Neural cell (in vitro differentiated cells): ENCODE results near the gene GALR2. TPM values are rescaled to one million over a fixed set of nuclear protein-coding genes. Genes with fewer than 3 reads are reported as not detected.

Experiments
- H2AFZ ChIP-seq: fragments of 200-600, 300-800 bp; sonication (generic), shearing (Covaris generic); 2 replicates; pipeline ENCODE4 v1.6.0; 2014; ENCODE audit warnings: low read depth, mild to moderate bottlenecking, antibody characterized with exemption, low read length, moderate library complexity
- H3F3A ChIP-seq: fragments of 200-600 bp; shearing (Covaris generic); 2 replicates; pipeline ENCODE4 v1.6.1; 2016; ENCODE audit warnings: mild to moderate bottlenecking, moderate library complexity, mixed read lengths, antibody characterized with exemption, low read length; ENCODE audit not compliant: insufficient read depth, poor library complexity, severe bottlenecking
- H3K27ac ChIP-seq: fragments of 200-600, 300-800 bp; sonication (generic), shearing (Covaris generic); 2 replicates; pipeline ENCODE4 v1.5.1; 2014; ENCODE audit warnings: mild to moderate bottlenecking, low read length, moderate library complexity
- H3K27me3 ChIP-seq: fragments of 300-800, 200-600 bp; sonication (generic), shearing (Covaris generic); 2 replicates; pipeline ENCODE4 v1.6.0; 2014; ENCODE audit warnings: mild to moderate bottlenecking, low read depth, low read length, moderate library complexity; ENCODE audit not compliant: insufficient read depth
- H3K36me3 ChIP-seq: fragments of 300-800, 200-600 bp; sonication (generic), shearing (Covaris generic); 2 replicates; pipeline ENCODE4 v1.5.1; 2014; ENCODE audit warnings: mild to moderate bottlenecking, antibody characterized with exemption, low read length, moderate library complexity; ENCODE audit not compliant: insufficient read depth
- H3K4me2 ChIP-seq: fragments of 300-800, 200-600 bp; sonication (generic), shearing (Covaris generic); 2 replicates; pipeline ENCODE4 v1.6.0; 2014; ENCODE audit warnings: mild to moderate bottlenecking, low read length
- H3K4me3 ChIP-seq: fragments of 300-800, 200-600 bp; sonication (generic), shearing (Covaris generic); 2 replicates; pipeline ENCODE4 v1.5.1; 2014; ENCODE audit warnings: mild to moderate bottlenecking, low read length, moderate library complexity
- H3K79me2 ChIP-seq: fragments of 200-600 bp; shearing (Covaris generic); replicated peaks from 2 replicates; pipeline ENCODE4 v1.6.0; 2014; ENCODE audit warnings: mild to moderate bottlenecking, low read length, moderate library complexity; ENCODE audit not compliant: insufficient read depth
- H3K9ac ChIP-seq: fragments of 300-800, 200-600 bp; sonication (generic), shearing (Covaris generic); 2 replicates; pipeline ENCODE4 v1.6.1; 2016; ENCODE audit warnings: mild to moderate bottlenecking, low read length, mixed read lengths
- H3K9me2 ChIP-seq: fragments of 200-600 bp; shearing (Covaris generic); 2 replicates; pipeline ENCODE4 v1.6.1; 2016; ENCODE audit warnings: mild to moderate bottlenecking, low read length, mixed read lengths; ENCODE audit not compliant: insufficient read depth
- H3K9me3 ChIP-seq: fragments of 200-600, 300-800 bp; sonication (generic), shearing (Covaris generic); 2 replicates; pipeline ENCODE4 v1.6.1; 2016; ENCODE audit warnings: mild to moderate bottlenecking, mixed run types, low read length, moderate library complexity, mixed read lengths
- H4K20me1 ChIP-seq: fragments of 200-600 bp; shearing (Covaris generic); 2 replicates; pipeline ENCODE4 v1.6.1; 2016; ENCODE audit warnings: mild to moderate bottlenecking, mixed run types; ENCODE audit not compliant: insufficient read depth
- EP300 ChIP-seq: fragments of 450-650 bp; conservative IDR thresholded peaks from 2 replicates; pipeline ENCODE4 v1.6.1; 2014; ENCODE audit warnings: antibody characterized with exemption, mild to moderate bottlenecking, moderate library complexity; ENCODE audit not compliant: poor library complexity, severe bottlenecking
- EZH2 ChIP-seq: fragments of 200-600, 300-800 bp; shearing (Covaris generic), sonication (generic); IDR thresholded peaks from 2 replicates; pipeline ENCODE4 v1.6.1; 2014; ENCODE audit warnings: antibody characterized with exemption, low read length, borderline replicate concordance, mild to moderate bottlenecking; ENCODE audit not compliant: insufficient read depth, poor library complexity, severe bottlenecking
- MXI1 ChIP-seq: fragments of 450-650 bp; conservative IDR thresholded peaks from 2 replicates; pipeline ENCODE4 v1.6.1; 2014; ENCODE audit warnings: antibody characterized with exemption, mild to moderate bottlenecking; ENCODE audit not compliant: poor library complexity, severe bottlenecking
- POLR2AphosphoS5 ChIP-seq: IDR thresholded peaks from 2 replicates; pipeline ENCODE4 v1.6.1; 2012
- RAD21 ChIP-seq: fragments of 450-650 bp; conservative IDR thresholded peaks from 2 replicates; pipeline ENCODE4 v1.6.1; 2014; ENCODE audit warnings: antibody characterized with exemption, mild to moderate bottlenecking, moderate library complexity
- SMC3 ChIP-seq: fragments of 450-650 bp; conservative IDR thresholded peaks from 2 replicates; pipeline ENCODE4 v1.6.1; 2014; ENCODE audit warnings: antibody characterized with exemption, mild to moderate bottlenecking, moderate library complexity; ENCODE audit not compliant: poor library complexity
- TAF1 ChIP-seq: IDR thresholded peaks from 2 replicates; pipeline ENCODE4 v1.6.1; 2012; ENCODE audit warnings: low read depth
- polyA plus RNA-seq: library from polyadenylated mRNA; depleted of rRNA; stranded (reverse); fragments of >200 nt; gene quantifications from 2 replicates; pipeline ENCODE4 v1.2.3, GENCODE V29; 2014
- TF ChIP-seq, protein P1 (sequence below): fragments of 450-650 bp; IDR thresholded peaks from 2 replicates; pipeline ENCODE4 v1.5.1; 2014; ENCODE audit warnings: antibody characterized with exemption, mild to moderate bottlenecking, moderate library complexity; ENCODE audit not compliant: poor library complexity, severe bottlenecking
- TF ChIP-seq, protein P2 (sequence below): IDR thresholded peaks from 2 replicates; pipeline ENCODE4 v1.6.1; 2012; ENCODE audit warnings: borderline replicate concordance

GALR2 gene
- polyA plus RNA-seq, 1 donor from 2014 or later: not detected

DNA sequence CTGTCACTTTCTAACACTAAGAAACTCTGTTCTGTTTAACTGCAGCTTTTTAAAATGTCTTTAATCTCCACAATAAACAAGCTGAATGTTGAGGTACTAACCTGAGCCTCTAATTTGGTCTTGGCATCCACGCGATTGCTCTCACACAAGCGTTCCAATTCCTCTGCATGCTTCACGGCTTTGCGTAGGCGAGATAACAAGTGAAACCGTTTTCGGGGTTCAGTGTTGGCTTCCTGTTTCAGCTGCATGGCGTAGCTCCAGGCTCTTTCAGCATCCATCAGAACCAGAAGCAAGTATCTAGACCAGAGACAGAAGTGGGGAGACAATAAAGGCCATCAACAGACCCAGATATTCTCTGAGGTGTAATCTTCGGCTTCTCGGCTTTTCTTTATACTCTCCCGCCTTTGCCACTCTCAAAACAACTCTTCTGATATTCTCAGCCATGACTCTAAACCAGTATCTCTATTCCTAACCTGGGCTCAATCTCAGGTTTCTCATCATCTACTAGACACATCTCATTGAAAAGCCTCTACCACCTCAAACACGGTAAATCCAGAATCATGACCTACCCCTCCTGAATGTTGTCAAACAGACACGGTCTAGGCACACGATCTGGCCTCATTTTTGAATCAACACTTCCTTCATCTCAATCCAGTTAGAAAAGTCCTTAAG lies 10.6 kb upstream of the GALR2 start:
- H3K9me3 ChIP-seq: no peaks in the 10 kb centered on the region
- no peaks in the 10 kb centered on the region for H4K20me1 ChIP-seq
- H3K4me2 ChIP-seq: no peak overlapping the region
- no peaks in the 10 kb centered on the region for H3K9me2 ChIP-seq
- H3F3A ChIP-seq: no peaks in the 10 kb centered on the region
- H2AFZ ChIP-seq: no peak overlapping the region
- H3K4me3 ChIP-seq: no peak overlapping the region
- no peaks in the 10 kb centered on the region for H3K27me3 ChIP-seq
- no peak overlapping the region for H3K9ac ChIP-seq
- no peak for TF ChIP-seq SMC3
- TF ChIP-seq, protein P1, sequence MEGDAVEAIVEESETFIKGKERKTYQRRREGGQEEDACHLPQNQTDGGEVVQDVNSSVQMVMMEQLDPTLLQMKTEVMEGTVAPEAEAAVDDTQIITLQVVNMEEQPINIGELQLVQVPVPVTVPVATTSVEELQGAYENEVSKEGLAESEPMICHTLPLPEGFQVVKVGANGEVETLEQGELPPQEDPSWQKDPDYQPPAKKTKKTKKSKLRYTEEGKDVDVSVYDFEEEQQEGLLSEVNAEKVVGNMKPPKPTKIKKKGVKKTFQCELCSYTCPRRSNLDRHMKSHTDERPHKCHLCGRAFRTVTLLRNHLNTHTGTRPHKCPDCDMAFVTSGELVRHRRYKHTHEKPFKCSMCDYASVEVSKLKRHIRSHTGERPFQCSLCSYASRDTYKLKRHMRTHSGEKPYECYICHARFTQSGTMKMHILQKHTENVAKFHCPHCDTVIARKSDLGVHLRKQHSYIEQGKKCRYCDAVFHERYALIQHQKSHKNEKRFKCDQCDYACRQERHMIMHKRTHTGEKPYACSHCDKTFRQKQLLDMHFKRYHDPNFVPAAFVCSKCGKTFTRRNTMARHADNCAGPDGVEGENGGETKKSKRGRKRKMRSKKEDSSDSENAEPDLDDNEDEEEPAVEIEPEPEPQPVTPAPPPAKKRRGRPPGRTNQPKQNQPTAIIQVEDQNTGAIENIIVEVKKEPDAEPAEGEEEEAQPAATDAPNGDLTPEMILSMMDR: no peak
- TF ChIP-seq, protein P2, sequence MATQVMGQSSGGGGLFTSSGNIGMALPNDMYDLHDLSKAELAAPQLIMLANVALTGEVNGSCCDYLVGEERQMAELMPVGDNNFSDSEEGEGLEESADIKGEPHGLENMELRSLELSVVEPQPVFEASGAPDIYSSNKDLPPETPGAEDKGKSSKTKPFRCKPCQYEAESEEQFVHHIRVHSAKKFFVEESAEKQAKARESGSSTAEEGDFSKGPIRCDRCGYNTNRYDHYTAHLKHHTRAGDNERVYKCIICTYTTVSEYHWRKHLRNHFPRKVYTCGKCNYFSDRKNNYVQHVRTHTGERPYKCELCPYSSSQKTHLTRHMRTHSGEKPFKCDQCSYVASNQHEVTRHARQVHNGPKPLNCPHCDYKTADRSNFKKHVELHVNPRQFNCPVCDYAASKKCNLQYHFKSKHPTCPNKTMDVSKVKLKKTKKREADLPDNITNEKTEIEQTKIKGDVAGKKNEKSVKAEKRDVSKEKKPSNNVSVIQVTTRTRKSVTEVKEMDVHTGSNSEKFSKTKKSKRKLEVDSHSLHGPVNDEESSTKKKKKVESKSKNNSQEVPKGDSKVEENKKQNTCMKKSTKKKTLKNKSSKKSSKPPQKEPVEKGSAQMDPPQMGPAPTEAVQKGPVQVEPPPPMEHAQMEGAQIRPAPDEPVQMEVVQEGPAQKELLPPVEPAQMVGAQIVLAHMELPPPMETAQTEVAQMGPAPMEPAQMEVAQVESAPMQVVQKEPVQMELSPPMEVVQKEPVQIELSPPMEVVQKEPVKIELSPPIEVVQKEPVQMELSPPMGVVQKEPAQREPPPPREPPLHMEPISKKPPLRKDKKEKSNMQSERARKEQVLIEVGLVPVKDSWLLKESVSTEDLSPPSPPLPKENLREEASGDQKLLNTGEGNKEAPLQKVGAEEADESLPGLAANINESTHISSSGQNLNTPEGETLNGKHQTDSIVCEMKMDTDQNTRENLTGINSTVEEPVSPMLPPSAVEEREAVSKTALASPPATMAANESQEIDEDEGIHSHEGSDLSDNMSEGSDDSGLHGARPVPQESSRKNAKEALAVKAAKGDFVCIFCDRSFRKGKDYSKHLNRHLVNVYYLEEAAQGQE: no peak
- no peak for TF ChIP-seq TAF1
- TF ChIP-seq POLR2AphosphoS5: no peak
- no peak for TF ChIP-seq RAD21
- TF ChIP-seq MXI1: no peak
- no peak for TF ChIP-seq EP300
- no peak for TF ChIP-seq EZH2
- H3K79me2 ChIP-seq: no peaks in the 10 kb centered on the region
- H3K36me3 ChIP-seq: peaks cover 7% of the 10 kb centered on the region
- H3K27ac ChIP-seq: no peak overlapping the region

DNA sequence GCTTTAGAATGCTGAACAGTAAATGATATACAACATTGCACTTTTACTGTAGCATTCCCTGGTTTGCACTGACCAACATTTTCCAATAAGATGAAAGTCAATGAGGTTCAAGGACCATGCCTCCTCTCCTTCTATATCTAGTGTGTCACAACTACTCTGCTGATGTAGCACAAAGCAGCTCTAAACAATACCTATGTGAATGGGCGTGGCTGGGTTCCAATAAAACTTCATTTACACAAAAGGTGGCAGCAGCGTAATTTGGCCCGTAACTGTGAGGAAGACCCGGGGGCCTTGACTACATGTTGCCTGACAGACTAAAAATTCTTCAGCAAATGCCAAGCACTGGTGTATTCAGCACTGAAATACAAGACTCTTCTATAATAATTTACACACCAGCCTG lies 8.8 kb upstream of the GALR2 start:
- no peaks in the 10 kb centered on the region for H3F3A ChIP-seq
- H3K36me3 ChIP-seq: peaks cover 7% of the 10 kb centered on the region
- H4K20me1 ChIP-seq: no peaks in the 10 kb centered on the region
- no peak overlapping the region for H3K27ac ChIP-seq
- no peak overlapping the region for H2AFZ ChIP-seq
- no peaks in the 10 kb centered on the region for H3K9me2 ChIP-seq
- peaks cover 12% of the 10 kb centered on the region for H3K79me2 ChIP-seq
- H3K4me3 ChIP-seq: no peak overlapping the region
- no peak overlapping the region for H3K4me2 ChIP-seq
- H3K9ac ChIP-seq: no peak overlapping the region
- no peaks in the 10 kb centered on the region for H3K27me3 ChIP-seq
- H3K9me3 ChIP-seq: no peaks in the 10 kb centered on the region
- TF ChIP-seq POLR2AphosphoS5 (no peak), MXI1 (no peak)
